Trophoblast cell (in vitro differentiated cells and primary cell): Measurements from ENCODE around the gene NAIF1.

Experiments
- DNase-seq, 2 donors: peaks; one replicate each; pipeline ENCODE4 v3.0.0-alpha.2; 2016
- H2AFZ ChIP-seq: 2 replicates; pipeline ENCODE4 v1.6.1; 2013; ENCODE audit warnings: low read length, moderate library complexity, mild to moderate bottlenecking; ENCODE audit not compliant: insufficient read depth, poor library complexity
- H2AK5ac ChIP-seq: 2 replicates; pipeline ENCODE4 v1.6.1; 2013; ENCODE audit warnings: mild to moderate bottlenecking, low read length
- H2BK120ac ChIP-seq: 2 replicates; pipeline ENCODE4 v1.6.1; 2013; ENCODE audit warnings: low read length, mild to moderate bottlenecking, moderate library complexity; ENCODE audit not compliant: insufficient read depth, poor library complexity
- H2BK12ac ChIP-seq: 2 replicates; pipeline ENCODE4 v1.6.1; 2013; ENCODE audit warnings: mild to moderate bottlenecking, low read length, moderate library complexity
- H2BK5ac ChIP-seq: 2 replicates; pipeline ENCODE4 v1.6.1; 2013; ENCODE audit warnings: low read length, low read depth, moderate library complexity, mild to moderate bottlenecking; ENCODE audit not compliant: poor library complexity
- H3K14ac ChIP-seq: 2 replicates; pipeline ENCODE4 v1.6.1; 2013; ENCODE audit warnings: mild to moderate bottlenecking, low read length
- H3K18ac ChIP-seq: 2 replicates; pipeline ENCODE4 v1.6.1; 2013; ENCODE audit warnings: mild to moderate bottlenecking, low read length
- H3K23ac ChIP-seq: 2 replicates; pipeline ENCODE4 v1.6.1; 2013; ENCODE audit warnings: low read length
- H3K27ac ChIP-seq: 2 replicates; pipeline ENCODE4 v1.5.1; 2013; ENCODE audit warnings: low read depth, mild to moderate bottlenecking, inconsistent platforms, low read length, moderate library complexity
- H3K27me3 ChIP-seq: 2 replicates; pipeline ENCODE4 v1.6.1; 2013; ENCODE audit warnings: inconsistent platforms, mild to moderate bottlenecking, low read length, moderate library complexity; ENCODE audit not compliant: insufficient read depth
- H3K36me3 ChIP-seq, 2 experiments: 1 replicate in 1 of 2; 2 replicates in 1 of 2; pipeline ENCODE4 v1.6.1; 2013; ENCODE audit warnings: low read length in 2 of 2, mild to moderate bottlenecking in 2 of 2, moderate library complexity in 1 of 2; ENCODE audit not compliant: insufficient read depth in 2 of 2, control insufficient read depth in 1 of 2
- H3K4ac ChIP-seq: 2 replicates; pipeline ENCODE4 v1.6.1; 2013; ENCODE audit warnings: low read depth, mild to moderate bottlenecking, low read length, moderate library complexity
- H3K4me1 ChIP-seq, 2 experiments: 1 replicate in 1 of 2; 2 replicates in 1 of 2; pipeline ENCODE4 v1.6.1; 2013; ENCODE audit warnings: low read length in 2 of 2, mild to moderate bottlenecking in 2 of 2, moderate library complexity in 1 of 2; ENCODE audit not compliant: insufficient read depth in 2 of 2, control insufficient read depth in 1 of 2
- H3K4me2 ChIP-seq: 2 replicates; pipeline ENCODE4 v1.6.1; 2013; ENCODE audit warnings: inconsistent platforms, mild to moderate bottlenecking, low read length, moderate library complexity
- H3K4me3 ChIP-seq: 2 replicates; pipeline ENCODE4 v1.5.1; 2013; ENCODE audit warnings: mild to moderate bottlenecking, low read depth, low read length, inconsistent platforms
- H3K79me1 ChIP-seq: one replicate; pipeline ENCODE4 v1.6.1; 2013; ENCODE audit warnings: low read length
- H3K79me2 ChIP-seq: 2 replicates; pipeline ENCODE4 v1.6.1; 2013; ENCODE audit warnings: low read length, mild to moderate bottlenecking; ENCODE audit not compliant: control insufficient read depth, insufficient read depth, poor library complexity
- H3K9ac ChIP-seq: 2 replicates; pipeline ENCODE4 v1.6.1; 2013; ENCODE audit warnings: mild to moderate bottlenecking, low read length
- H3K9me3 ChIP-seq: 2 replicates; pipeline ENCODE4 v1.6.1; 2013; ENCODE audit warnings: low read depth, mild to moderate bottlenecking, control low read depth, inconsistent platforms, low read length; ENCODE audit not compliant: insufficient read depth
- H4K12ac ChIP-seq: 2 replicates; pipeline ENCODE4 v1.6.1; 2013; ENCODE audit warnings: low read depth, mild to moderate bottlenecking, low read length, moderate library complexity
- H4K8ac ChIP-seq: 2 replicates; pipeline ENCODE4 v1.6.1; 2013; ENCODE audit warnings: low read depth, mild to moderate bottlenecking, low read length, moderate library complexity
- H4K91ac ChIP-seq: one replicate; pipeline ENCODE4 v1.6.1; 2013; ENCODE audit warnings: low read depth, mild to moderate bottlenecking, low read length, moderate library complexity
- WGBS: extraction: QIAGEN DNeasy Blood & Tissue Kit; methylation state at CpG from one replicate; pipeline ENCODE4 v1.1.7; 2013; ENCODE audit warnings: missing lambda C conversion rate; ENCODE audit not compliant: insufficient read length, insufficient coverage; ENCODE audit errors: extremely low coverage; 5-methylcytosine and 5-hydroxymethylcytosine counted together

Gene NAIF1

GRCh38 chr9:128085943-128086342, 18.8 kb upstream of the NAIF1 start:
- Histone ChIP-seq H2BK12ac (no peak overlapping the region), H4K8ac (no peak overlapping the region), H3K4ac (no peak overlapping the region), H3K36me3 (peaks cover 0 to 2% of the 10 kb centered on the region in 2 experiments), H3K14ac (no peak overlapping the region), H3K79me1 (peaks cover 2% of the 10 kb centered on the region), H3K9me3 (no peaks in the 10 kb centered on the region), H3K27ac (no peak overlapping the region), H3K4me1 (peaks cover 8% of the 10 kb centered on the region in 2 experiments), H2AK5ac (no peak overlapping the region), H3K27me3 (no peaks in the 10 kb centered on the region), H4K12ac (no peak overlapping the region), H2BK5ac (no peak overlapping the region), H4K91ac (no peak overlapping the region), H3K4me3 (no peak overlapping the region), H3K79me2 (no peaks in the 10 kb centered on the region), H3K23ac (no peak overlapping the region), H3K9ac (no peak overlapping the region), H3K18ac (no peak overlapping the region), H2AFZ (no peak overlapping the region), H3K4me2 (no peak overlapping the region), H2BK120ac (no peak overlapping the region)
- WGBS = no CpG with 5 or more reads among the region's 4 CpGs
- peak in 1 of 2 donors; percentile 81 for DNase-seq

GRCh38 chr9:128084746-128085145, 17.6 kb upstream of the NAIF1 start:
- H2BK120ac ChIP-seq = no peak overlapping the region
- no peak for DNase-seq
- no peak overlapping the region for H3K4me2 ChIP-seq
- H4K12ac ChIP-seq = no peak overlapping the region
- no peak overlapping the region for H3K23ac ChIP-seq
- H3K36me3 ChIP-seq = peaks cover 0 to 2% of the 10 kb centered on the region in 2 experiments
- no peak overlapping the region for H2AK5ac ChIP-seq
- H3K4me3 ChIP-seq = no peak overlapping the region
- H3K14ac ChIP-seq = no peak overlapping the region
- no peaks in the 10 kb centered on the region for H3K79me2 ChIP-seq
- no peak overlapping the region for H2AFZ ChIP-seq
- H3K27me3 ChIP-seq = no peaks in the 10 kb centered on the region
- H3K27ac ChIP-seq = no peak overlapping the region
- H3K4me1 ChIP-seq = peaks cover 8% of the 10 kb centered on the region in 2 experiments
- H2BK5ac ChIP-seq = no peak overlapping the region
- H3K9ac ChIP-seq = no peak overlapping the region
- no peak overlapping the region for H4K8ac ChIP-seq
- WGBS = no CpG with 5 or more reads among the region's 4 CpGs
- H3K9me3 ChIP-seq = no peaks in the 10 kb centered on the region
- no peak overlapping the region for H4K91ac ChIP-seq
- no peak overlapping the region for H2BK12ac ChIP-seq
- H3K79me1 ChIP-seq = peaks cover 2% of the 10 kb centered on the region
- no peak overlapping the region for H3K18ac ChIP-seq
- no peak overlapping the region for H3K4ac ChIP-seq

DNA sequence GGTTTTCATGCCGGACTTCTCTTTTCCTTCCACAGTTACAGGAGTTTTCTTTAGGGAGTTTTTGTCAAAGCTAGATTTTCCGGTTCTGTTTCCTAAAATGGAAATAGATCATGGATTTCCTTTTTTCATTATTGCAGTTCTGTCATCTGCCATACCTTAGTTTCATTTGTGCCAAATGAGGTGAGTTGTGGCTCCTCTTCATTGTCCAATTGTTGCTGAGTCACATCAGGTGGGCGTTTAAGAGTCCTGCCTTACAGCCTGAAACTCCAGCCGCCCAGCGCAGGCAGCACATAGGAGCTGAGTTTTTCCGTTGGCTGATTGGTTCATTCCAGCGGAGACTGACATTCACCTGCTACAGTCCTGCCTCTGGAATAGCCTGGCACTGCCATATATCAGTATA, 15.0 kb upstream of the NAIF1 start:
- Histone ChIP-seq H3K4me1 (peaks cover 12 to 17% of the 10 kb centered on the region in 2 experiments), H2BK120ac (no peak overlapping the region), H3K27me3 (no peaks in the 10 kb centered on the region), H2BK5ac (no peak overlapping the region), H4K91ac (no peak overlapping the region), H3K4ac (no peak overlapping the region), H3K9ac (no peak overlapping the region), H4K8ac (no peak overlapping the region), H3K27ac (no peak overlapping the region), H3K36me3 (peaks cover 0 to 2% of the 10 kb centered on the region in 2 experiments), H3K4me3 (no peak overlapping the region), H3K14ac (no peak overlapping the region), H2AFZ (no peak overlapping the region), H3K79me1 (peaks cover 5% of the 10 kb centered on the region), H3K23ac (no peak overlapping the region), H4K12ac (no peak overlapping the region), H2BK12ac (peak overlapping the region; percentile 34), H2AK5ac (no peak overlapping the region), H3K9me3 (no peaks in the 10 kb centered on the region), H3K79me2 (no peaks in the 10 kb centered on the region), H3K18ac (no peak overlapping the region), H3K4me2 (no peak overlapping the region)
- WGBS = no CpG with 5 or more reads among the region's 7 CpGs
- no peak for DNase-seq

- Histone ChIP-seq H4K12ac (no peak overlapping the region), H3K9ac (no peak overlapping the region), H3K4me1 (peaks cover 12 to 21% of the 10 kb centered on the region in 2 experiments), H2BK5ac (peak overlapping the region; percentile 52), H4K8ac (no peak overlapping the region), H3K4me3 (no peak overlapping the region), H3K4me2 (no peak overlapping the region), H2BK120ac (no peak overlapping the region), H4K91ac (peak overlapping the region; percentile 13), H3K18ac (no peak overlapping the region), H2AFZ (no peak overlapping the region), H3K79me2 (no peaks in the 10 kb centered on the region), H3K4ac (no peak overlapping the region), H3K23ac (no peak overlapping the region), H3K9me3 (no peaks in the 10 kb centered on the region), H2BK12ac (no peak overlapping the region), H3K79me1 (peaks cover 5% of the 10 kb centered on the region), H3K27ac (no peak overlapping the region), H3K14ac (no peak overlapping the region), H3K36me3 (peaks cover 0 to 2% of the 10 kb centered on the region in 2 experiments), H3K27me3 (no peaks in the 10 kb centered on the region), H2AK5ac (no peak overlapping the region)
- DNase-seq = no peak
- WGBS = no CpG with 5 or more reads among the region's 3 CpGs
Observed at GRCh38 chr9:128081056-128081455, 13.9 kb upstream of the NAIF1 start.
